IPS-11a (cell line): ENCODE measurements around the gene POFUT2.

ENCODE experiments used
- H3K4me3 ChIP-seq: one replicate; pipeline ENCODE4 v1.5.1; 2013; ENCODE audit warnings: low read depth, low read length, control low read depth

POFUT2 gene

DNA sequence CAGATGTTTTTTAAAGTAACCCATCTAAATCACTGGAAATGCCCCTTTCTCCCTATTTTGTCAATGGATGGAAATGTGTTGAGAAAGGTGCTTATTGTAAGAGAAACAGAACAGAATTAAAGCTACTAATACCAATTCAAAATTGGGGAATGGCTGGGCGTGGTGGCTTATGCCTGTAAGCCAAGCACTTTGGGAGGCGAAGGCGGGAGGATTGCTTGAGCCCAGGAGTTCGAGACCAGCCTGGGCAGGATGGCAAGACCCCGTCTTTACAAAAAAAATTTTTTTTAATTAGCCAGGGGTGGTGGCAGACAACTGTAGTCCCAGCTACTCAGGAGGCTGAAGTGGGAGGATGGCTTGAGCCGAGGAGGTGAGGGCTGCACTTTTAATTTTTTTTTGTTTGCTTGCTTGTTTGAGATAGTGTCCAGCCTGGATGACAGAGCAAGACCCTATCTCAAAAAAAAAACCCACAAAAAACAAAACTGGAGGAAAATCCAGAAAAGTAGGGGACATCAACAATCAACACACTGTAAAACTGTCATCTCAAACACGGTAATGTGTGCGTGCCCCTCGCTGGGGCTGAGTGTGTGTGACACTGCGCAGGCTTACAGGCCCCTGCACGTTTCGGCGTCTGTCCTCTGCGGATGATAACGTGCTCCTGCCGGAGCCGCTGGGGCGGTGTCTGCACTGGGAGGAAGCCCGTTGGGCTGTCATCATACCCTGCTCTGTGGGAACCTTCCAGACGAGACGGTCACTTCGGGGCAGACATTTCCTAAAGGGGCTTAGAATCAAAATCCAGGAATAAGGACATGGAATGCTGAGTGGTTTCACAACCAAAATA is 11.6 kb upstream of the POFUT2 start:
- H3K4me3 ChIP-seq = no peak overlapping the region

DNA sequence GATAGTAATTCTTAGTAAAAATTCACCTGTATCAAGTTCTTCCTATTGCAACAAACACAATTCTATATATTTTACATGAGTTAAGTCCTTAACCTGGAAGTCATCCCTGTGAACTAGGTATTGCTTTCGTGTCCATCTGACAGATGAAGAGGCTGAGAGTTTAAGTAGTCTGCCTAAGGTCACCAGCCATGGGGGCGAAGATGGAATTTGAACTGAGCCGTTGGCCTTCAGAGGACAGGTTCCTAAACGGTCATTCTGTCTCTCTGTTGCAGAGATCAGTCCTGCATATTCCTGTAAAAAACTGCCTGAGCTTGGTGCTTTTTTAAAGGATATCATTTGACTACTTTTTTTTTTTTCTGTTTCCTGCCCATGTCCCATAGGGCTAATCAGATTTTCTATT is 10.2 kb upstream of the POFUT2 start:
- no peak overlapping the region for H3K4me3 ChIP-seq

DNA sequence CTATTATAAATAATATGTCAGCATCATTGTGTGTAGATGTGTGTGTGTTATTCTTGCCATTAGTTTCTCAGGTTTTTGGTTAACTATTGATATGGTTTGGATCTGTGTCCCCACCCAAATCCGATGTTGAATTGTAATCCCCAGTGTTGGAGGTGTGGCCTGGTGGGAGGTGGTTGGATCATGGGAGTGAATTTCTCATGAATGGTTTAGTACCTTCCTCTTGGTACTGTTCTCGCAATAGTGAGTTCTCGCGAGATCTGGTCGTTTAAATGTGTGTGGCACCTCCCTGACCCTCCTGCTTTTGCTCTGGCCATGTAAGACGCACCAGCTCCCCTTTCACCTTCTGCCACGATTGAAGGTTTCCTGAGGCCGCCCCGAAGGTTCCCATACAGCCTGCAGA is 9.6 kb upstream of the POFUT2 start:
- no peak overlapping the region for H3K4me3 ChIP-seq

DNA sequence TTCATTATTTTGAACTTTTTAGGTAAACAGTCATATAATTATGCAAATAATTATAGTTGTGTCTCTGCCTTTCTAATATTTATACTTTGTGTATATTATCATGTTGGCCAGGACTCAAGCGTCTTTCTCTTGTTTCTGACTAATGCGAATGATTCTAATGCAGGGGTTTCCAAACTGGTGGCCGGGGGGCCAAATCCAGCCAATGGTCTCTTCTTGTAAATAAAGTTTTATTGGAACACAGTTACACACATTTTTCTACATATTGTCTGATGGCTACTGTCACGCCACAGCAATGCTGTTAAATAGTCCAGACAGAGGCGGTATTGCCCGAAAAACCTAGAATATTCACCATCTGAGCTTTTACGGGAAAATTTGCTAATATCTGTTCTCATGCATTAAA is 8.9 kb upstream of the POFUT2 start:
- H3K4me3 ChIP-seq = no peak overlapping the region

DNA sequence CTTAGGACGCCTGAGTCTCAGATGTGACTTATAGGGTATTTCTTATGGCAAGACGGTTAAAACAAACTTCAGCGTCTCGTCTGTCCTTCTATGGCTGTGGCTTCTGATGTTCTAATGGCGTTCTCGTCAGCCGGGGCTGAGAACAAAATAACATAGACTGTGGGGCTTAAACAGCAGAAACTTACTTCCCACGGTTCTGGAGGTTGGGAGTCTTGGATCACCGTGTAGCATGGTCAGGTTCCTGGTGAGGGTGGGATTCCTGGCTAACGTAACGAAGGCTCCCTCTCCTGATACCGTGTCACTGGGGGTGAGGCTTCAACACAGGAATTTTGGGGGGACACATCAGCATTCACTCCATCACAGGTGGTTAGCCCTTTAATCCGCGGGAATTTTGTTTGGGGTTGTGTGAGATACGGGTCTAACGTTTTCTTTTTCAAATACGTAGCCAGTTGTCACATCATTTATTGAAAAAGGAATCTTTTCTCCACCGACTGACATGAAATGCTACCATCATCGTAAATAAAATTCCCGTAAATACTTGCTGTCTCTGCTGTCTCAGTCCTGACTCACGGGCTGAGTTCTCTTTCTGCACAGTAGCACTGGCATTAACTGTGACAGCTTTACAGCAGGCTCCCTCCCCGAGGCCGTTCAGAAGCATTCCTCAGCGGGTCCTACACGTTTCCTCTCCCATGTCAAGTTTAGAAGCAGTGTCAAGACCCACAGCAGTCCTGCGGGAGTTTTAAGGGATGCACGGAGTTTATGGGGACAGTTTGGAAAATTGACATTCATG is 8.1 kb upstream of the POFUT2 start:
- H3K4me3 ChIP-seq = no peak overlapping the region

DNA sequence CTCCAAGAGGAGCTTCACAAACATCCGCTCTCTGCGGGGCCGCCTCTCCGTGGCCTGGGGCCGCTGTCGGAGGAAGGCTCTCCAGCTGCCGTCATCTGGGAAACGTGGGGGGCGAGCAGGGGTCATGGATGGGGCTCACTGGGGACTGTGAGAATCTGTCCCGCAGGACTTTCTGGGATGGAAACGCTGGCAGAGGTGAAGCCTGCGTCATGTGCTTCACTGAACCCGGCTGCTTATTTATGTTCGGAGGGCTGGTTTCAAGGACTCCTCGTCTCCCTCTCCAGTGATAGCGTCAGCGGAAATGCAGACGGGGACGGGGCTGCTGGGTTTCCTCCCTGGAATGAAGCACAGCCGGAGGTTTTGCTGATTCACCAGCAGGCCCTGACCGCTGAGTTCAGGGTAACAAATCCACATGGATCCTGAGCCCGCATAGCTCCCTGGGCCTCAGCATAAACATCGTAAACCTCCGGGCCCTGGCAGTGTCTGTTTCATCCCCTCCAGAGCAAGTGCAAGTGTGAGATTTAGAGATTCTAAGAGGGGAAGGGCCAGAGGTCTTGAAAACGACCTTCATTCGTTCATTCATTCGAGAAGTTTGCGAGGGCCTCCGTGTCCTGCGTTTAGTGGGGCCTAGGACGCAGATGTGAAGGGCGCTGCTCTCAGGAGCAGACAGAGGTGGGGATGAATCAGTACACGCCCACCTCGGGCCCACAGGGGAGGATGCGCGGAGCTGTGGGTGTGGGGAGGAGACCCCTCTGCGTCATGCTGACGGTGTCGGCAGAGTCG is 7.0 kb upstream of the POFUT2 start:
- no peak overlapping the region for H3K4me3 ChIP-seq

DNA sequence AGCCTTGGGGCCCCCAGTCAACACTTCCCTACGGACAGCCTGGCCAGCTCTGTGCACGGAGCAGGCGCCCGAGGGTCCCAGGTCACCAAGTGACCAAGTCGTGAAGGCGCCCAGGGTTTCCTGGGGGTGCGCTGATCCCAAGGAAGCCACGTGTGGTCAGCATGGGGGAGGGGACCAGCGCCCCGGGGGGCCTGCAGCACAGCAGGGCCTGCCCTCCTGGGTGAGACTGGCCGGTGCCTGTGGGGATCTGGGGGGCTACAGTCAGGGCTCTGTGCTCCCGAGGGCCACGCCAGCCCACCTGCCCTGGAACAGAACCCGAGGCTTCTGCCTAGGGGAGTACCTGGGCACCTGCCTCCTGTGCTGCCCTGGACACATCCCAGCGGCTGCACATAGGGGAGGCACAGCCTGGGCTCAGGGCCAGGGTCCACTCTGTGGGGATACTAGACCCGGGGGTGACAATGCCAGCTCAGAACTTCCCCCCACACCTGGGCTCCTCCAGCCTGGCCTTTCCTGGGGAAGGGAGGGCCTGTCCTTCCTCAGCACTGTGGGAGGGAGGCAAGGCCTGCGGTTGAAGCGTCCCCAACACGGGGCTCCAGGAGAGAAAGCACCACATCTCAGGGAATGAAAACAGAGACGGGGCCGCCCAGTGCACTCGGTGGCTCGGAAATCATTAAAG is 6.2 kb upstream of the POFUT2 start:
- no peak overlapping the region for H3K4me3 ChIP-seq

DNA sequence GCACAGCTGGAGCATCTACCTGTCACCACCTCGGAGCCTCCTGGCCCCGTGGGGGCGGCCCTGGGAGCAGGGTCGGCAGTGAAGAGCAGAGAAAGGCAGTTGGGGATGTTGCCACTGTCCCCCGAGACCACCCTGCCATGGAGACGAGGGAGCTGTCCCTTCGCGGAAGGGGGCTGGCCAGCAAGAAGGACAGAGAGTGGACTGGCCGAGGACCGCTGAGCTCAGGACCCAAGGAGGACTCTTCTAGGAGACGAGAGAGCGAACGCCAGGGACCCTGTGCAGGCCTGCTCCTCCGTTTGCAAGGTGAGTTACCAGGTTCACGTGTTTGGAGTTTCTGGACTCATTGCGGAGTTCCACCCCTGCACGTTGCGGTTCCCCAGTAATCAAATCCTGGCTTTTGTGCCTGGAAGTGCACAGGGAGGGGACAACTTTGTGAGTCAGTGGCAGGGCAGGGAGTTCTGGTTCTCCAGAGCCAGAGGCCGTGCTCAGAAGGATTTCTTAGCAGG is 5.6 kb upstream of the POFUT2 start:
- no peak overlapping the region for H3K4me3 ChIP-seq

DNA sequence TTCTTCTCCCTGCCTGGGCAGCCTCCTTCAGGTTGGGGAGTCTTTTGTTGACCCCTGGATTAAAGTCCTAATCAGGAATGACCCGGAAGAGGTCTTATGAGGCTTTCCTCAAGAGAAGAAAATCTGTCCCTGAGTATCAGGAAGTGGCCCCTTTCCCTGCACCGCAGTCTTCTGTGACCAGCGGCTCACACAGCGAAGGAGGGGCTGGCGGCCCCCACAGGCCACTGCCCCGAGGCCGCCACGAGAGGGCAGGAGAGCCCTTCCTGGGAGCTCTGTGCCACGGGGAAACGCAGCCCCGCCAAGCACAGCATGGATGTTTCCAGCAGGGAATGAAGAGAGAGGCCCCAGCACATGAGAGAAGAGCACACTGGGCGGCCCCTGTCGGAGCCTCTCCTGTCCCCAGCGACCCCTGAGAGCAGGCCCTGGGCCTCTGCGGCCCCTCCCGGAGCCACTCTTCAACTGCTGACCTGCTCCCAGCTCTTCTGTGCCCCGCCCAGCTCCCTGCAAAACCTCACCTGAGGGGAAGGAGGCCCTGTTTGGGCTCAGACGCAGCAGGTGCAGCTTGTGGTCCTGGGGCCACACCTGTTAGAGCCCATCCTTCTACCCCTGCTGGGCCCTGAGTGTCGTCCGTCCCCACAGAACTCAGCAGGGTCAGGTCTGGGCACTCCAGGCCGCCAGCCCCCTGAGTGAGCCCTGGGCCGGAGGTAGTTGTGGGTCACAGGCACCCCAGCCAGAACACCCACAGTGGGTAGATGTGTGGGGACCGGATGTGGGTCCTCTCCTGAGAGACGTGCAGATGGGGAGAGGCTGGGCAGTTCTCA is 4.9 kb upstream of the POFUT2 start:
- H3K4me3 ChIP-seq = no peak overlapping the region

DNA sequence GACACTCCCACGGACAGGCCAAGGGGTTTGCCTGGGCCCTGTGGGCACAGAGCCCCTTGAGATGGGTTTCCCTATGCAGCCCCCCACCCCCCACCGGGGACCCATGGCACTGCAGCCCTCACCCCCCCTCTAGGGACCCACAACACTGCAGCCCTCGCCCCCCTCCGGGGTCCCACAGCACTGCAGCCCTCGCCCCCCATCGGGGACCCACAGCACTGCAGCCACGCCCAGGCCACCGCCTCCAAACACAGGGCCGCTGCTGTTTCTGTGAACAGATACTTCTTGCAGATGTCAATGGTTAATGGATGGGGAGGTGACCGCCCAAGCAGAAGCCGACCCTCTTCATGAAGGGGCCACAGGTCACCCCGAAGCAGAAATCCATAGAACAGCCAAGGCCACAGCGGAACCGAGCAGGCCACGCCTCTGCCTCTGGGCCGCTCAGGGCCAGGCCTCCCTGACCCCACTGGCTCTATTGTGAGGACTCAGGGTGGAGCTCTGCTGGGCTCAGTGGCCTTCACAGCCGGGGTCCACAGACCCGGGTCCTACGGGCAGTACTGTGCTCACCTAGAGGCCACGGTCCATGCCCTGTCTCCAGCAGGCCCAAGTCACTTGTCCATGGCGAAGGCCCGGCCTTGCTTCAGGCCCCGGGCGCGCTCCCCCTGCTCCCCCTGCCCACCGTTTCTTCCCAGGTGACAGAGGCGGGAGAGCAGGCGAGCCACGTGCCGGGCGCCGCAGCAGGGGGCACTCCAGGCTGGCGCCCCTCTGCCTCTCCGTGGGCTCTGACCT is 4.1 kb upstream of the POFUT2 start:
- H3K4me3 ChIP-seq = no peak overlapping the region

DNA sequence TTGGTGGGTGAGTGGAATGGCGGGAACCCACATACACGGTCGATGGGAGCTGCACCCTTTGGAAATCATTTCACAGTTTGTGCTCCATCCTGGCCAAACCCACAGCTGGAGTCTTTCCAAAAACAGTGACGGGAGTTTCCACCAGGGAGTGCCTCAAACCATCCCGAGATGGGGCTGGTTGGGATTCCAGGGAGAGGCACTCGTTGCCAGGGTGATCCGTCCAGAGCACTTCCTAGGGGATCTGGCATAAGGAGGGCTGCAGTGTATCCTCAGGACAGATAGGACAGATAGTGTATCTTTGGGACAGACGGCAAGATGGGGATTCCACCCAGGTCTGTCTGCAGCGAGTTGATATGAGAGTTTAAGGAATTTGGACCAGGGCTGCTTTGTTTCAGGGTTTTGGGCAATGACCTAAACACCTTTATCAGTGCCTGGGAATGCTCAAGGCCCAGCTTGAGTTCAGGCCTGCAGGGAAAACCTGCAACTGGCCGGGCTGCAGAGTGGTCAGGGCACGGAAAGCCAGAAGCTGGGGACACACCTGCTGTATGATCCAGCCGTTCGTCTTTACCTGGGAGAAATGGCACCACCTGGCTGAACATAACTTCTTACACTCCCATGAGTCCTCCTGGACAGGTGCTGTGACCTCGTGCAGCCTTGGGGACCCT is 3.4 kb upstream of the POFUT2 start:
- no peak overlapping the region for H3K4me3 ChIP-seq

DNA sequence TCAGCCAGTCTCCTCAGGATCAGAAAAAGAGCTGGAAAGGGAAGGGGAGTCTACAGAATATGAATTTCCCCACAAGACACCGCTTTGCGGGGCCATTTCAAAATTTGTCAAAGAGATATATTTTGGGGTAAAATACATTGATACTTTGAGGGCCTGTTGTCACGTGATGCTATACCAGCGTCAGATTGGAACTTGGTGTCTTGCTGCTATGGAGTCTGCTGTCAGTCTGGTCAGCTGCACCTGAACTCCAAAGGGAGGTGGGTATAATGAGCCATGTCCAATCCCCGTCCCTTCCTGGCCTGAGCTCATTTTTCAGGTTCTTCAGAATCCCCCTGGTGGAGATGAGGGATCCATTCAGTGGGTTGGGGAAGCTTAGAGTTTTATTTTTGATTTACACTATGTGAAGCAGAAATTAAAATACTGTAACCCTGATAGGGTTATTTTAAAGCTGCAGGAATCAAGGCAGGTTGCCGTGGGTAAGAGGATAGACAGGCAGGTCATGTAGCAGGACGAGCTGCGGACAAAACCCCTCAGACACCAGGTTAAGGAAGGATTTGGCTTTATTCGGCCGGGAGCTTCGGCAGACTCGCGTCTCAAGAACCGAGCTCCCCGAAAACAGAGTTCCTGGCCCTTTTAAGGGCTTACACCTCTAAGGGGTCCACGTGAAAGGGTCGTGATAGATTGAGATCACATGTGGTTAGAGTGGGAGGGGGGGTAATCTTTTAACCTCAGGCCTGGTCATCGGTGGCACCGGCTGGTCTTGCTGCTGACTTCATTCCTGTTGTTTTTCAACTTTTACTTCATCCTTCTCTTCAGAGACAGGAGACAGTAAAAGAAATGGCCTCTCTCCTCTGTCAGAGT is 2.2 kb upstream of the POFUT2 start:
- no peak overlapping the region for H3K4me3 ChIP-seq

DNA sequence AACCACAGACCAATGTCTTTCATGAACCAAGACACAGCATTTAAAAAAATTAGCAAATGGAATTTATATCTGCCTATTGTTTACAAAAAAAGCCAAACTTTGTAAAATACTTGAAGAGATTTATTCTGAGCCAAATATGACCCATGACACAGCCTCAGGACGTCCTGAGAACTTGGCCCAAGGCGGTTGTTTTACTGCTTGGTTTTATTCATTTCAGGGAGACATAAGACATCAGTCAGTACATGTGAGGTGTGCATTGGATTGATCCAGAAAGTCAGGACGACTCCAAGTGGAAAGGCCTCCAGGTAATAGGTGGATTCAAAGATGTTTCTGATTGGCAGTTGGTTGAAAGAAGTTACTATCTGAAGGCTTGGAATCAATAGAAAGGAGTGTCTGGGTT is 1.4 kb upstream of the POFUT2 start:
- H3K4me3 ChIP-seq = no peak overlapping the region

DNA sequence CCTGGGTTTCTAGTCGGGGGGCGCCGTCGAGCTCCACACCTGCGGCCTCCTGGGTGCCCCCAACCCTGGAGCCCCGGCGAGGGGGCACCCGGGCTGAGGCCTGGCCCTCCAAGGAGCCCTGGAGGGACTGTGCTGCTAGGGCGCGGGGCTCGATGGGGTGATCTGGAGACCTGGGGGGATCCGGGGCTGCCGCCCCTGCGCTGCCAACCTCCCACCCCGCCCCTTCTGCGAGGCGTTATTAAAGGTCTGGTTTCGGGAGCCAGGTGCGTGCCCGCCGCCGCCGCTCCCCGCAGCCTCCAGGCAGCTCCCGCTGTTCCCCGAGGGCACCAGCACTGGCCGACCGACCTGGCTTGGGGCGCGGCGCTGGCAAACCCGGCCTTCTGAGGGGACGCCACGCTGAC is 746 bp upstream of the POFUT2 start:
- peak overlapping the region; percentile 52 for H3K4me3 ChIP-seq

DNA sequence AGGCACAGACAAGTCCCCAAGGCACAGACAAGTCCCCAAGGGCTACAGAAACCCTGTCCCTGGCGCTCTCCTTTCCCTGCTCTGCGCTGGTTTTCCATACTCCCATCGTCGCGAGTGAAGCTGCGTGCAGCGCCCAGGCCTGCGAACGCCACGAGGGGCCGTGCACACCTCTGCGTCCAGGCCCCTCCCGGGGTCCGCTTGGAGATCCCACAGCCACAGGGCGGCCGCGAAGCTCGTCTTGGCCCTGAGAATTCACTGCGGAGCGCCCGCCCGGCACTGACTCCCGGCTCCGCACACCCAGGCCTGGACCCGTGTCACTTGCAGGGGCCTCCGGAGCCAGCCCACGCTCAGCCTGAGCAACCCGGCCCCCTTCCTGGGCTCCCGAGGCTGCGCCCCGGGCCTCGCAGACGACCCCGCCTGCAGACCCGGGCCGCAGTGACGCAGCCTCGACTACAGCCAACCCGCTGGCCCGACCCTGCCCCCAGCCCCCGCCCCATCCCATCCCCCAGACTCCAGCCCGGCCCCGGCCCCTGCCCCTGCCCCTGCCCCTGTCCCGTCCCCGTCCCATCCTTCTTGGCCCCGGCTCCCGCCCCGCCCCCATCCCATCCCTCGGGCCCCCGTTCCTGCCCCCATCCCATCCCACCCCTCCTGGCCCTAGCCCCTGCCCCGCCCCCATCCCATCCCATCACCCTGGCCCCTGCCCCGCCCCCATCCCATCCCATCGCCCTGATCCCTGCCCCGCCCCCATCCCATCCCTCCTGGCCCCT is 841 bp downstream of the POFUT2 start:
- H3K4me3 ChIP-seq = peak overlapping the region; percentile 68

DNA sequence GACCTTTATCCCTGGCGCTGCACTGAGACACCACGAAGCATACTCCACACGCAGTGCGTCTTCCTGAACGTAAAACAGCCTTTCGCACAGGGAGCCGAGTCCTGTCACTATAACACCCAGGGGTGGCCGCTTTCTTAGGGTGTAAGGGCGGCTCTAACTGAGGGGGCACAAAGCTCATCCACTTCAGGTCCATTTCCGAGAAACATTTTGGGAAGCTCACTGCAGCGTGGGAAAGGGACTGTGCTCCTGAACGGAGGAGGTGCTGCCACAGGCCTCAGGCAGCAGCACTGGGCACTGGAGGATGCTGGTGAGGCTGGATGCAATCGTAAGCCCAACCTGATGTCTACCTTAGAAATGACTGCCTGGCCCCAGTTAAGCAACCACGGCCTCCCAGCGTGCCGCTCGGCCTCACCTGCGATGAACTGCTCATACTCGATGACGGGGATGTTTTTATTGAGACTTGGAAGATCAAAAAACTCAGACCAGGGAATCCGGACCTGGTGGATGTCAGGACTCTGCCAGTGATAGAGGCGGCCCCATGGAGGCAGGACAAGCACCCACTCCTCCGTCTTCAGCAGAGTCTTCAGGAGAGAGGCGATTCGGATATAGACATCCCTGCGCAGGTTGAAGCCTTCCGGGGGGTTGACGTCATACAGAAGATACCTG is 2.3 kb downstream of the POFUT2 start:
- H3K4me3 ChIP-seq = no peak overlapping the region

DNA sequence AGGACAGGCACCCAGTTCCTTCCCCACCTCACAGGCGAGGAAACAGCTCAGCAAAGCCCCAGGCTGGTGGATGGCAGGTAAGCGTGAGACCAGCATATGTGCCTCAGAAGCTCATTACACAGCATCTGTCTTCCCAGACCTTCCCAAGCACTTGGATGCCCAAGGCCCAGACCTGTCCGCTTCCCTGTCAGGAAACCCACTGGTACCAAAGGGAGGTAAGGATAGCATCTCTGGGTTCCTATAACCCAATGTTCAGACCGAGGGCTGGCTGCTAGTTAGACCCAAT is 3.3 kb downstream of the POFUT2 start:
- no peak overlapping the region for H3K4me3 ChIP-seq
